Aorta (tissue), 5 donors: Measurements from ENCODE around the gene FAM222A. TPM values are rescaled to one million over a fixed set of nuclear protein-coding genes. Genes with fewer than 3 reads are reported as not detected.

ENCODE experiments used
- ATAC-seq: fragments of 200-7000 bp; cut with Tn5 transposase; one replicate; pipeline ENCODE4 v1.9.1; 2022; ENCODE audit warnings: moderate library complexity; ENCODE audit not compliant: low FRiP score
- DNase-seq, 2 donors: peaks; one replicate each; pipeline ENCODE4 v3.0.0-alpha.2; 2020
- H3K27ac ChIP-seq, 2 donors: one replicate each; pipeline ENCODE4 v1.5.1; 2013; ENCODE audit warnings: low read length in 2 of 2, mild to moderate bottlenecking in 2 of 2, moderate library complexity in 2 of 2, control low read depth in 1 of 2, inconsistent platforms in 1 of 2, low read depth in 1 of 2
- H3K27me3 ChIP-seq, 2 donors: one replicate each; pipeline ENCODE4 v1.6.1; 2013; ENCODE audit warnings: control low read depth in 1 of 2, low read length in 1 of 2, mild to moderate bottlenecking in 1 of 2, moderate library complexity in 1 of 2; ENCODE audit not compliant: insufficient read depth in 2 of 2, control insufficient read depth in 1 of 2
- H3K36me3 ChIP-seq, 2 donors: one replicate each; pipeline ENCODE4 v1.6.1; 2013; ENCODE audit warnings: control low read depth in 1 of 2, low read length in 1 of 2, mild to moderate bottlenecking in 1 of 2; ENCODE audit not compliant: insufficient read depth in 2 of 2, control insufficient read depth in 1 of 2
- H3K4me1 ChIP-seq, 2 donors: one replicate each; pipeline ENCODE4 v1.6.1; 2013; ENCODE audit warnings: low read length in 2 of 2, control low read depth in 1 of 2, mild to moderate bottlenecking in 1 of 2, moderate library complexity in 1 of 2; ENCODE audit not compliant: insufficient read depth in 2 of 2, control insufficient read depth in 1 of 2
- H3K4me3 ChIP-seq, 2 donors: one replicate each; pipeline ENCODE4 v1.5.1; 2013; ENCODE audit warnings: low read length in 2 of 2, control low read depth in 1 of 2, mild to moderate bottlenecking in 1 of 2
- H3K9me3 ChIP-seq: one replicate; pipeline ENCODE4 v1.6.1; 2013; ENCODE audit warnings: mild to moderate bottlenecking, low read length; ENCODE audit not compliant: control insufficient read depth
- WGBS, 2 donors: extraction: QIAGEN DNeasy Blood & Tissue Kit; methylation state at CpG; one replicate each; pipeline ENCODE4 v1.1.7; 2013; 5-methylcytosine and 5-hydroxymethylcytosine counted together
- intact Hi-C, 2 donors: fragments of 100-400 bp; cut with DNase I; formaldehyde crosslinking; loops; one replicate each; pipeline versions ENCODE4 v1.14.2 to v1.15.0; 2022
- polyA plus RNA-seq, 2 donors: library from polyadenylated mRNA; stranded (reverse); fragments of 200-250 nt; gene quantifications; one replicate each; pipeline ENCODE4 v1.2.3, GENCODE V29; 2013
- total RNA-seq, 2 donors: library from RNA; stranded (reverse); fragmentation: NEBNext Ultra II Directional; extraction: Animal tissue kit (Norgen Biotek cat#: 25700); gene quantifications; one replicate each; pipeline ENCODE4 v1.2.1, GENCODE V29; 2021
- donor health status: healthy with polysubstance abuse.
- donor health status: Bipolar disorder and iron deficiency.
- donor health status: DM: no; HTN: no; CAD: no.
- donor health status: DM: no; HTN: no; CAD: no.
- donor health status: DM: yes; HTN: yes; CAD: no.

The FAM222A gene
- total and polyA plus RNA-seq, 4 donors, result 0.25 to 0.52 (median 0.38) TPM

DNA sequence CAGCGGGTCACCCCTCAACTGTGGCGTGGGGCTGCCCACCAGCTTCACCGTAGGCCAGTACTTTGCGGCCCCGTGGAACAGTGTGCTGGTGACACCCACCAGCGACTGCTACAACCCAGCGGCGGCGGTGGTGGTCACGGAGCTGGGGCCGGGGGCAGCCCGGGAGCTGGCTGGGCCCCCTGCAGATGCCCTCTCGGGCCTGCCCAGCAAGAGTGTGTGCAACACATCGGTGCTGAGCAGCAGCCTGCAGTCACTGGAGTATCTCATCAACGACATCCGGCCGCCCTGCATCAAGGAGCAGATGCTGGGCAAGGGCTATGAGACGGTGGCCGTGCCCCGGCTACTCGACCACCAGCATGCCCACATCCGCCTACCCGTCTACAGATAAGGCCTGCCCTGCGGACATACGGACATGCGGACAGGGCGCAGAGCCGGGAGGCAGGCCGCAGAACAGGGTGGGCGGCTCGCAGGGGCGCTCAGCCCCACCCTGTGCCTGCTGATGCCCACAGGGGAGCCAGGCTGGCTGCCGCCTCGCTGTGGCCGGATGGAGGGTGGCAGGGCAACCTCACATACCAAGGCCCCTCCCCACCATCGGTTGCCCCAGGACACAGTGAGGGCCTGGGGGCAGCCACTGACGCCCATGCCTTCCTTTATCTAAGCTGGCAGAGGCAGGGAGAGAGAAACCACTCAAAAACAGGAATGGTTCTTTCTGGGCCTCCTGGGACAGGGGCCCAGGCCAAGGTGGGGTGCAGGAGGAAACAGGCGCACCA is 55.5 kb downstream of the FAM222A start:
- H3K27ac ChIP-seq, result no peak overlapping the region
- no peak overlapping the region for H3K4me3 ChIP-seq
- 95% methylated on average over 38 of the region's 38 CpGs for WGBS, 2 donors
- ATAC-seq (no peak), DNase-seq (peak in 1 of 2 donors; percentile 67)
- intact Hi-C loops, result no loop called here
- no peaks in the 10 kb centered on the region for H3K4me1 ChIP-seq
- H3K9me3 ChIP-seq, result no peaks in the 10 kb centered on the region
- H3K36me3 ChIP-seq, result no peaks in the 10 kb centered on the region
- no peaks in the 10 kb centered on the region for H3K27me3 ChIP-seq

DNA sequence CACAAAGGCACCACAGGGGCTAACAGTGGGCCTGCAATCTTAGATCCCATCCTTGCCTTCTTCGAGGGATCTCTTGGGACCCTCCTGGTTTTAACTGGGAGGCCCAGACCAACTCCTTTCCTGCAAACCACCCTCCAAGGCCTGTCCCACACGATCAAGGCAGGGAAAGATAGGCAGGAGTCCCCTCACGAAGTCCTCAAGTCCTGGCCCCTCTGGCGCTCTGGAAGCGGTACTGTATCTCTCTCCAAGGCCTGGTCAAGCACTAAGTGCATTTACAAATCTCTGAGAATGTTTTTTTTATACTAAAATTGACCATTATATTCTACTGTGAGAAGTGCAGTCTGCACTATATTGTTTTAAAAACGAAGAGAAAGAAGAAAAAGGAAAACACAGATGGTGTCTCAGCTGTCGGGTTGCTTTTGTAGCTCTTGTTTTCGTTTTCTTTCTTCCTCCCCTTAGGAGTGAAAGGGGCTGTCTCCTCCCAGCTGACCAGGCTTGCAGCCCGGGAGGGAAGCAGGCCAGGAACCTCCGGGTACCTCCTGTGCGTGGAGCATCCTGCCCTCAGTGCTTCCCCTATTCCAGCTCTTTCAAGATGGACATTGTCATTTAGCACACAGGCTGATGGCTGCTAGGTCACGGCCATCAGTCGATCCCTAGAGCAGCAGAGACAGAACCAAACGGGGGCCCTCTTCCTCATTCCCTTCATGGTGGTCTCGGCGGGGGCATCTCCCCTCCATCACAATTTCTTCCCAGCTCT is 56.7 kb downstream of the FAM222A start:
- Histone ChIP-seq H3K27ac (no peak overlapping the region), H3K27me3 (no peaks in the 10 kb centered on the region), H3K36me3 (no peaks in the 10 kb centered on the region), H3K4me1 (no peaks in the 10 kb centered on the region), H3K4me3 (no peak overlapping the region), H3K9me3 (no peaks in the 10 kb centered on the region)
- intact Hi-C loops, result loop anchor here in 1 of 2 donors (10.0 kb wide), 2 partner anchors 245 to 345 kb away; no protein-coding TSS in a partner anchor
- no peak for ATAC-seq
- WGBS, 2 donors, result 75 to 77% methylated on average over 16 of the region's 16 CpGs
- peak in 1 of 2 donors; percentile 34 for DNase-seq

DNA sequence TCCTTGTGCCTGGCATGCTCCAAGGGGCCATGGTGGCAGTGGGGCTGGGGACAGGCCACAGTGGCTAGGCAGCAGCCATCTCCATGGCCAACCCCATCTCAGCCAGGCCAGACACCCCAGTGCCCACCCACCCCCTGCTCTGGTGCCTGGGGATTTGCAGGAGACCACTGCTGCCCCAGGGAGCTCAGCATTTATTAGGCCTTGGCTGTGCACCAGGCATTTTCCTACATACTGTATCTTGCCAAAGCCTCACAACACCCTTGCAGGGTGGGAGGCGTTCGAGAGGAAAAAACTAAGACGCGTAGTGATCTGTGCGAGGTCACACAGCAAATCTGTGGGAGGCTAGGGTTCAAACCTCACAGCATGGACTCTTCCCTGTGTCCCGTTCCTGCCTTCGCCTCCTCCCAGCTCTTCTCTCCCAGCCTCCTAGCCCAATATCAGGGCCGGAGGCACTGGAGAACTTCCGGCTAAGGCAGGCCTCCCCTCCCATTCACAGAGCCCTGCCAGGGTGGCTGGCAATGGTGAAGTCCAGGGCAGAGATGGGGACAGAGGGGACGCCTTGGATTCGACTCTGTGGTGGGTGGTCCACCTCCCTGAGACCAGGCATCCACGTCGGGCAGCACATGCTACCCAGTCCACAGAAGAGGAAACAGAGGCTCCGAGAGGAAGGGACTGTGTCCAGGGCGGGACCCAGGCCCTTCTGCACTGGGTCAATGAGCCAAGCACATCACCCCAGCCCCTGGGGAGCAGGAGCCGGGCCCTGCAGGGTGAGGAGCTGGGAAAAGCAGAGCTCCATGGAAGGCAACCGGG is 57.4 kb downstream of the FAM222A start:
- WGBS, 2 donors, result 79 to 82% methylated on average over 17 of the region's 17 CpGs
- intact Hi-C loops, result loop anchor here in 1 of 2 donors (10.0 kb wide), 2 partner anchors 246 to 346 kb away; no protein-coding TSS in a partner anchor
- no peak overlapping the region for H3K4me3 ChIP-seq
- H3K4me1 ChIP-seq, result no peaks in the 10 kb centered on the region
- H3K27ac ChIP-seq, result no peak overlapping the region
- no peaks in the 10 kb centered on the region for H3K36me3 ChIP-seq
- no peaks in the 10 kb centered on the region for H3K27me3 ChIP-seq
- ATAC-seq (no peak), DNase-seq (peak in 1 of 2 donors; percentile 51)
- H3K9me3 ChIP-seq, result no peaks in the 10 kb centered on the region

DNA sequence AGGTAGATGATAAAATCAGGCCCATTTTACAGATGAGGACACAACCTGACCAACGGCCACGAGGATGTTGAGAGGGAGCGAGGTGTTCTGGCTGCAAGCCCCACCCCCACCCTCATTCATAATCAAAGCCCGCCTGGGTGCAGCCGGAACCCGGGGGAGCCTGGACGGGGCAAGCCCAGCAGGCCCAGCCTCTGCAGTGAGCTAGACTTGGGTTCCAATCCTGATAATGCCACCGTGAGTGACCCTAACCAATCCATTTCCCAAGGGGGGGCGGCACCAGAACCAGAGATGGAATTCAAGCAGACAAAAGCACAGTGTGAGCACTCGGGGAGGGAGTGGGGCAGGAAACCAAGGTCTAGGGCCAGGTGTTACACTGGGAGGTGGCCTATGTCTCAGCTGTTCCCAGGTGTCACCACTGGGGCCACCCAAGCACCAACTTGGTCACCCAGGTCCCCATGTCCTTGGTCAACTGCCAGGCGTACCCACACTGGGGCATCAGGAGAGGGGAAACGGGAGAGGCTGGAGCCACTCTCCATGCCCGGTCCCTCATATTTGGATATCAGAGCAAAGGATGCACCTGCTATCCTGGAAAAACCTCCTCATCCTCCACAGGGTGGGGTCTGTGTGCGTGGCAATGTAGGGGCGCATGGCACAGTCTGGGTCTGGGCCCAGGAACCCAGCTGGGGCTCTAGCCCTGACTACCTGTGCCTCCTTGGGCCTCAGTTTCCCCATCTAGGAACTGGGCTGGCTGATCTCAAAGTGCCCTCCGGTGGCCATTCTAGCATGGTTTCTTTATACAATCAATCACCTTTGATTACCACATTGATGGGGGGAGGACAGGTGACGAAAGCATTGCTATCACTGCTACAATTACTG is 58.4 kb downstream of the FAM222A start:
- no peak for ATAC-seq
- 87 to 89% methylated on average over 17 of the region's 17 CpGs for WGBS, 2 donors
- H3K27me3 ChIP-seq, result no peaks in the 10 kb centered on the region
- H3K9me3 ChIP-seq, result no peaks in the 10 kb centered on the region
- no peak overlapping the region for H3K27ac ChIP-seq
- no peaks in the 10 kb centered on the region for H3K36me3 ChIP-seq
- intact Hi-C loops, result loop anchor here in 1 of 2 donors (10.0 kb wide), 2 partner anchors 247 to 347 kb away; no protein-coding TSS in a partner anchor
- H3K4me1 ChIP-seq, result no peaks in the 10 kb centered on the region
- DNase-seq, result peak in 1 of 2 donors; percentile 51
- H3K4me3 ChIP-seq, result no peak overlapping the region

DNA sequence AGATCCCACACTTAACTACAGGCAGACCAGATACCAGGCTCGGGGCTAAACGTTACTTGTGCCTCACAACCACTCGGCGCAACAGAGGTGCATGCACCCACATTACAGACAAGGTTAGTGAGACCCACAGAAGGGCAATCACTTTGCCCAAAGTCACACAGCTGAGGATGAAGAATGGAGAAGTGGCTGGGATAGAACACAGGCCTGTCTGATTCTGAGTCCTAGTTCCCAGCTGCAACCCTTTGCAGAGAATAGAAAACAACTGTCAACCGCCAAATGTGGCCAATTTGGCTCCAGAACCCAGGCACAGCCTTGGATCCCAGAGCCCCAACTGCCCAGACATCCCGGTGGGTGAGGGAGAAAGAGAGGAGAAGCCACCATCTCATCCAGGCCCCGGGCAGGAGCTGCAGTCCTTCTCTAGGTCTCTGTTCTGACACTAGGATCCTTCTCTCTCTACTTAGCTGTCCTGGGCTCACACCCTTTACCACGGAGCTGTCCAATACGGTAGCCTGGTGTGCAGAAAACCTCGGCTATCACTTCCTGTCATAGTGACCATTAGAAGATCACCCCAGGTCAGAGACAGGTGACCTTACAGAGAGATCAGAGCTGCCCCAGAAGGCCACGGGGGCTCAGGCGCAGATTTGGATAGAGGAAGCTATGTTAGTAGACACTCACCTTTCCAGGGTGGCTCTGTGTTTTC is 59.1 kb downstream of the FAM222A start:
- H3K4me3 ChIP-seq, result no peak overlapping the region
- ATAC-seq (no peak), DNase-seq (peak in 1 of 2 donors; percentile 30)
- no peaks in the 10 kb centered on the region for H3K9me3 ChIP-seq
- H3K4me1 ChIP-seq, result no peaks in the 10 kb centered on the region
- H3K36me3 ChIP-seq, result no peaks in the 10 kb centered on the region
- no peak overlapping the region for H3K27ac ChIP-seq
- intact Hi-C loops, result loop anchor here in 1 of 2 donors (10.0 kb wide), 2 partner anchors 248 to 348 kb away; no protein-coding TSS in a partner anchor
- WGBS, 2 donors, result 50 to 60% methylated on average over 12 of the region's 12 CpGs
- H3K27me3 ChIP-seq, result no peaks in the 10 kb centered on the region

GRCh38 chr12:109773384-109774011 is 59.9 kb downstream of the FAM222A start:
- intact Hi-C loops, result loop anchor here in 1 of 2 donors (2.0 to 10.0 kb wide), 3 partner anchors 177 to 349 kb away; no protein-coding TSS in a partner anchor
- WGBS, 2 donors, result 24 to 27% methylated on average over 21 of the region's 21 CpGs
- no peak overlapping the region for H3K4me3 ChIP-seq

DNA sequence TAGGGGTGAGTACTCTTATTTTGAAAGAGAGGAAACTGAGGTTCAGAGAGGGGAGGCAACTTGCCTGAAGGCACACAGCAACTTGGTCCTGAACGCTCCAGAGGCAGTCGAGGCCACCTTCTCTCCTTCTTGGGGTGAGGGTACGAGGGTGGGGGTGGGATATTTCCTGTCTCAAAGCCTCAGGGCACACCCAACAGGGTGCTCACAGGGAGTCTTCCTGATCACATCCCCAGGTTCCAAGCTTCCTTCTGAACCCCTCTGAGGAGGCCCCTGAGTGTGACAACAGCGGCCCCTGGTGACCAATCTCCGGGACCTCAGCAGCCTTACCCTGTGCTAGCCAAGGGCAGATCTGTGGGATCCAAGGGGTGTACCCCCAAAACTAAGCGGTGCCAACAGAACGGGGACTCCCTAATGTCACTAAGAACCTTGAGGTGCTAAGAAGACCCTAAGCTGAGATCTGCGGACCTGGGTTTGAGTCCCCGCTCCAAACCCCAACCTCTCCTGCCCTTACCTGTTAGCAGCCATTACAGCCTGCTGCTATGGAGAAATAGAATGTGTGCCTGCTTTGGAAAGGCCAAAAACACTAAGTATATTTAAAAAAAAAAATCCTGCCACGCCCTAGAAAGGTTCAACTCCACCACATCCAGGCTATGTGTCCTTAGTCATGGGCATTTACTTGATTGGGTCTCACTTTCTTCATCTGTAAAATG is 61.7 kb downstream of the FAM222A start:
- DNase-seq (peak; percentile 81 to 91), ATAC-seq (peak; percentile 63)
- H3K4me1 ChIP-seq, result no peaks in the 10 kb centered on the region
- H3K27me3 ChIP-seq, result no peaks in the 10 kb centered on the region
- H3K36me3 ChIP-seq, result no peaks in the 10 kb centered on the region
- intact Hi-C loops, result loop anchor here (2.0 to 10.0 kb wide), 4 partner anchors 179 to 351 kb away; no protein-coding TSS in a partner anchor
- WGBS, 2 donors, result 16% methylated on average over 10 of the region's 10 CpGs
- no peaks in the 10 kb centered on the region for H3K9me3 ChIP-seq
- no peak overlapping the region for H3K27ac ChIP-seq
- H3K4me3 ChIP-seq, result no peak overlapping the region

More at GRCh38 chr12:109773384-109774011, 59.9 kb downstream of the FAM222A start:
- no peaks in the 10 kb centered on the region for H3K36me3 ChIP-seq
- H3K9me3 ChIP-seq, result no peaks in the 10 kb centered on the region
- H3K27ac ChIP-seq, result no peak overlapping the region
- H3K27me3 ChIP-seq, result no peaks in the 10 kb centered on the region
- DNase-seq (peak in 1 of 2 donors; percentile 47), ATAC-seq (no peak)
- H3K4me1 ChIP-seq, result no peaks in the 10 kb centered on the region
